Measurements from ENCODE around the gene MYL5.
"Not testable (repeated sequence)": the region's sequence is repeated elsewhere in the genome, so short reads cannot be mapped to it uniquely, and the experiment has no call there.

MYL5 gene, protein sequence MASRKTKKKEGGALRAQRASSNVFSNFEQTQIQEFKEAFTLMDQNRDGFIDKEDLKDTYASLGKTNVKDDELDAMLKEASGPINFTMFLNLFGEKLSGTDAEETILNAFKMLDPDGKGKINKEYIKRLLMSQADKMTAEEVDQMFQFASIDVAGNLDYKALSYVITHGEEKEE

DNA sequence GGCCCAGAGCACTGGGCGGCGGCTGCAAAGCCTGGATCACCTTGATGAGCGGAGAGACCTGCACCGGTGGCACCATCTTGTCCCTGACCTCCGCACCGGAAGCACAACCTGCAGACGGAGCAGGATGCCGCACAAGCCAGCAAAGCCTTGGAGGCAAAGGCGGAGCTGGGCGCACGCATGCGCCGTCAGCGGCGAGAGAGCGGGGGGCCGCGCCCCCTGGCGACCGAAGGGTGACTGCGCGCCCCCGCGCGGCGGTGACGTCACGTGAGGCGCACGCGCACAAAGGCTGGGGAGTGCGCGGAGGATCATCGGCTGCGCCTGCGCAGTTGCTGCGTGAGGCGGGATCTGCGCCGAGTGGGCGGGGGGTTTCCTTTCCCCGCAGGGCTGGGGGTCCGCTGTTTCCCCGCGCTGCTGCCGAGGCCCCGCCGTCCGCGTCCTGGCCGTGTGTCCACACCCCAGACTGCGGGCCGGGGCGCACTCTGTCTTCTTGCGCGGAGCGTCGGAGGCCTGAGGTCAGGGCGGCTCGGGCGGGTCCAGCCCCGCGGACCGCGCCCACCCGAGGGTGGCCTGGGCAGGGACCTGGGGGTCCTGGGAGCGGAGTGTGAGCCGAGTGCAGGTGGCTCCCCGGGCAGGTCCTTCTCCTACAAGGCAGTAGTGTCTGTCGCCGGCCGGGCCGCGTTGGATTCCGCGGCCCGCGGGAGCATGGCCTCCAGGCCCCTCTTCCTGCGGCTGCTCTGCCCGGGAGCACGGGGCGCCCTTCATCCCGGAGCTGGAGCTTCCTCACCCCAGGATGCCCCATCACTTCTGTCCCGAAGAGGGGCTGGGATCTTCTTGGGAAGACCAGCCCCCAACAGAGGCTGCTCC, at the start of gene MYL5, which contains the start of gene ATP5ME:
TSS of gene MYL5 (plus strand) at position 371 of the 864 bp plus-strand sequence. CDS start 3,485 bp downstream, outside the sequence.
TSS of gene ATP5ME (minus strand) at position 105 of the 864 bp plus-strand sequence. CDS start at position 76, 29 bp downstream.
- peak; percentile 65 for DNase-seq

GRCh38 chr4:624705-625590, 49.4 kb upstream of the MYL5 start, which contains the start of gene PDE6B:
TSS of gene PDE6B (plus strand) at chr4:625573. CDS start at chr4:625627, 54 bp downstream.
- DNase-seq: no peak

DNA sequence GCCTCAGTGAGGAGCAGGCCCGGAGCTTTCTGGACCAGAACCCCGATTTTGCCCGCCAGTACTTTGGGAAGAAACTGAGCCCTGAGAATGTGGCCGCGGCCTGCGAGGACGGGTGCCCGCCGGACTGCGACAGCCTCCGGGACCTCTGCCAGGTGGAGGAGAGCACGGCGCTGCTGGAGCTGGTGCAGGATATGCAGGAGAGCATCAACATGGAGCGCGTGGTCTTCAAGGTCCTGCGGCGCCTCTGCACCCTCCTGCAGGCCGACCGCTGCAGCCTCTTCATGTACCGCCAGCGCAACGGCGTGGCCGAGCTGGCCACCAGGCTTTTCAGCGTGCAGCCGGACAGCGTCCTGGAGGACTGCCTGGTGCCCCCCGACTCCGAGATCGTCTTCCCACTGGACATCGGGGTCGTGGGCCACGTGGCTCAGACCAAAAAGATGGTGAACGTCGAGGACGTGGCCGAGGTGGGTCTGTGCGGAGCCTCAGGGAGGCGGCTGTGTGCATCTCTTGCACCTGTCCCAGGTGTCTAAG, 48.6 kb upstream of the MYL5 start:
- no peak for DNase-seq

GRCh38 chr4:626201-627091, 47.9 kb upstream of the MYL5 start:
- no peak for DNase-seq

DNA sequence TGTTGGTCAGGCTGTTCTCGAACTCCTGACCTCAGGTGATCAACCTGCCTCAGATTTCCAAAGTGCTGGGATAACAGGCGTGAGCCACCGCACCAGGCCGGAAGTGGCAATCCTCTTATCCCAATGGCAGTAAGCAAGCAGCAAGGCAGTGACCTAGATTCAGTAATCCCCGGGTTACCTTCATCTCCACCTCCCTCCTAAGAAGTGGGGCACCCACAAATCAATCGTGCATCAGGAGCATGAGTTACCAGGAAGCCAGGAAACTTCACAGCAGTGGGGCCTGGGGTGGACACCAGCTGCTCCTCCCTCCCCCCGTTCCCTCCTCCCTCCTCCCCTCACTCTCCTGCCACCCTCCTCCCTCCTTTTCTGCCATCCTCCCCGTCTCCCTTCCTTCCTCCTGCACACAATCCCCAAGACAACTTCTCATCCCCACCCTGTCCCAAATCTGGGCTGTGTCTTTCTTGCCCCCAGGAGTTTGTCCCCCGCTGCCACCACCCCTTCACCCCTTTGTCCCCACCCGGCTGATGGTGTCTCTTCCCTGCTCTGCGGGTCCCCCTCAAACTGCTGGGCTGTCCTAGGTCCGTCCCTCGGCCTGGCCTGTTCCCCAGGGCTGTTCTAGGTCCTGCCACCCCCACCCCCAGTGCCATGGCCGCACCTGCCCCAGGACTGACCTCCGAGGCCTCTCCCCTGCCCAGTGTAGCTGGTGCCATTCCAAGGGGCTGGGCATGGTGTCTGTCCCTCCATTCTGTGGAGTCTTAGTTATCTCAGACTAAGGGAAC, 46.8 kb upstream of the MYL5 start:
- DNase-seq: no peak

DNA sequence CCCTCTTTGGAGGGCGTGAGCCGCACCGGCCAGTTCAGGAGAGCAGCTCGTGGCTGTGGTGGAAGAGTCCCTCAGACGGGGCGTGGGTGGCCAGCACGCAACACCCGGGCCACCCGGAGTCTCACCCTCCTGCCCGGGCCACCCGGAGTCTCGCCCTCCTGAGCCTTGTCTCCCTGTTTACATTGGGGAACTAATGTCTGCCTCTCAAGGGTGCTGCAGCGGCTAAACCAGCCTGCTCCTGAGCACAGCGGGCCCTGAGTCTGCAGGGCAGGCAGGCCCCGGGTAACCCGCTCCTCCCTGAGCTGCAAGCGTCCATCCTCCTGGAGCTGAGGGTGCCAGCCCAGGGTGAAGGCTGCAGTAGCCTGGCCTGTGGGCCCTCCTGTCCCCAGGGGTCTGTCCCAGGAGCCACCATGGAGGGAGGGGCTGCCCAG, 46.0 kb upstream of the MYL5 start:
- DNase-seq: no peak

DNA sequence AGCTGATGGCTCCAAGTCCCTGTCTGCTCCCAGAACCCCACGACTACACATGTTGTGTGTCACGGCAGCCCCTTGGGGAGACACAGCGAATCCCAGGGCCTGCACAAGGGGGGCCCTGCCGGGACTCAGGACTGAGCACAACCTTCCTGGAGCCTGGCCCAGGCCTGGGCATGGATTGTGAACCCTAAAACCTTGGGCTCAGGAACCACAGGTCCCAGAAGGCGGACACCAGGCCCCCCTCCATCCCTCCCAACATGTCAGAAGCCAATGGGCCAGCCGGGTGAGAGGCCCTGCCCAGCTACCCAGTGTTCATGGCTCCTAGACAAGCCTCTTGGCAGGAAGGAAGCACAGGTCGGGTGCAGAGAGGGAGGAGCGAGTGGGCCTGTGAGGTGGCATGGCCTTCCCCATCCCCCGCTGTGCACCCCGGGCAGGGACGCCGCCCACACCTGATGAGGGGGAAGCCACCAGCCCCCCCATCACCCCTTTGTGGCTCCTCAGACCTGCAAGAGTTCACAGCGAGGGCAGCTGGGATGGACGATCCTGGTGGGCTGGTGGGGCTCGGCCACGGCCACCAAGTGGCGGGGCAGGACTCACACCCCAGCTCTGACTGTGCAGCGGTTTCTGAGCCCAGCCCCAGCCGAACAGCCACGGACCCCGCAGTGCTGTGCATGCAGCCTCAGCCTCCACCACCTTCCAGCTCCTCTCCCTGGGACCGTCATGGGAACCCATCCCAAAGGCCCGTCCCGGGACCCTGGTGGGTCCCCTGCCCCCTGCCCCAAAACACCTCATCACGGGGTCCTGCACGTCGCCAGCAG, 45.3 kb upstream of the MYL5 start:
- DNase-seq: no peak

GRCh38 chr4:629636-629914, 44.8 kb upstream of the MYL5 start:
- DNase-seq: no peak

GRCh38 chr4:629915-630641, 44.3 kb upstream of the MYL5 start:
- no peak for DNase-seq

DNA sequence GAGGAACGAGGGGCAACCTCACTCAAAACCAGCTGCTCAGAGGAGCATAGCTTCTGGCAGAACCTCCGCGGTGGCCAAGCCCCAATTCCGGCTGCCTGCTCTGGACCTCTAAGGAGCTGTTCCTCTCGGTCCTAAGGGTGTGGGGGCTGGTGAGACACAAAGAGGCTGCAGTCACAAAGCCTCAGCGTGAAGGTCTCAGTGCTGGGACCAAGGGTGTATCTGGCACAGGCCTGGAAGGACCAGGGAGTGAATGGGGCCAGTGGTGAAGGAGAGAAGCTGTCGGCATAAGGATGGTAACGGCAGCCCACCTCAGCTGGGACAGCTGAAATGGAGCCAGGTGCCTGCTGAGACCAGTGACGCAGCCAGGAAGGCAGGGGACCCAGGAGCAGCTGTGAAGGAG, 43.7 kb upstream of the MYL5 start:
- no peak for DNase-seq

- no peak for DNase-seq
These were observed 42.0 kb upstream of the MYL5 start for GRCh38 chr4:632196-632790.

GRCh38 chr4:632926-633325, 41.4 kb upstream of the MYL5 start:
- DNase-seq: no peak

DNA sequence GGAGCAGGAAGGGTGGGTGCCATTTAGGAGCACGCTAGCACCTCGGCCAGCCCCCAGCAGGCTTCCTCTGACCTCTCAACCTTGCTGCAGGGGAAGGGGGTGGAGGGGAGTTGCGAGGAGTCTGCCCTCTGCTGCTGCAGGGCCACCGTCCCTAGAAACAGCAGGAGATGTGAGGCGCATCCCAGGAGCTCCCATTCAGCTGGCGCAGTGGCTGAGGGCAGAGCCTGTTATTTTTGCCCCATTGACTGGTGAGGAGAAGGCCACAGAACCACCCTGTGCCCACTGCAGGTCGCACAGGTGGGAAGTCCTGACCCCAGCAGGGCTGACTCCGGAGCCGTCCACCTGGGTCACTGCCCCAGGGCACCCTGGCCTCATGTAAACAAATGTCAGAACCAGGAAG, 40.9 kb upstream of the MYL5 start:
- DNase-seq: no peak

DNA sequence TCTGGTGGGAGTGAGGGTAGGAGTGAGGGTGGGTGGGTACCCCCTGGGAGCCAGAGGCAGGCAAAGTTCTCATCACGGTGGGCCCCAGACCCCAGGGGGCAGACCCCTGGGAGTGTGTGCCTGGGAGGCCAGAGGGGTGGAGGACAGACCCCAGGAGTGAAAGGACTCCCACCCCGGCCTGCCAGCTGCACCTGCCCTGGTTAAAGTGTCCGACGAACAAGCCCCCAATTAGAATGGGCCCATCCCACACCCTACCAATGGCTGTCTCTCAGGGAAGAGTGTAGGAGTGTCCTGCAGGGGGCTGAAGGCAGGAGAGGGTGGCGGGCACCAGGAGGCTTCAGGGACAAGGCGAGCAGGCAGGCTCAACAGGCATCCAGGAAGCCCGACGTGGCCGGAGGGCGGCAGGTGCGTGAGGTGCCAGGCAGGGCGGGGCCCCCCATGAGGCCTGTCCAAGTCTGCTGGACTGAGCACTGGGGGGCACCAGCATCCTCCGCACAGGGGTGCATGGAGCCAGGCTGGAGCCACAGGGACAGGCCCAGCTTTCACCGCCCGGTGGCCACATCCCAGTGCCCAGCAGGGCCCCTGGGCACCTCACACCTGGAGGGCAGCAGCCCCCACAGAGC, 40.3 kb upstream of the MYL5 start:
- no peak for DNase-seq

- DNase-seq: no peak
These were observed 39.8 kb upstream of the MYL5 start for GRCh38 chr4:634599-634985.

- DNase-seq: not testable (repeated sequence)
These were observed 39.1 kb upstream of the MYL5 start for GRCh38 chr4:635066-635835.

DNA sequence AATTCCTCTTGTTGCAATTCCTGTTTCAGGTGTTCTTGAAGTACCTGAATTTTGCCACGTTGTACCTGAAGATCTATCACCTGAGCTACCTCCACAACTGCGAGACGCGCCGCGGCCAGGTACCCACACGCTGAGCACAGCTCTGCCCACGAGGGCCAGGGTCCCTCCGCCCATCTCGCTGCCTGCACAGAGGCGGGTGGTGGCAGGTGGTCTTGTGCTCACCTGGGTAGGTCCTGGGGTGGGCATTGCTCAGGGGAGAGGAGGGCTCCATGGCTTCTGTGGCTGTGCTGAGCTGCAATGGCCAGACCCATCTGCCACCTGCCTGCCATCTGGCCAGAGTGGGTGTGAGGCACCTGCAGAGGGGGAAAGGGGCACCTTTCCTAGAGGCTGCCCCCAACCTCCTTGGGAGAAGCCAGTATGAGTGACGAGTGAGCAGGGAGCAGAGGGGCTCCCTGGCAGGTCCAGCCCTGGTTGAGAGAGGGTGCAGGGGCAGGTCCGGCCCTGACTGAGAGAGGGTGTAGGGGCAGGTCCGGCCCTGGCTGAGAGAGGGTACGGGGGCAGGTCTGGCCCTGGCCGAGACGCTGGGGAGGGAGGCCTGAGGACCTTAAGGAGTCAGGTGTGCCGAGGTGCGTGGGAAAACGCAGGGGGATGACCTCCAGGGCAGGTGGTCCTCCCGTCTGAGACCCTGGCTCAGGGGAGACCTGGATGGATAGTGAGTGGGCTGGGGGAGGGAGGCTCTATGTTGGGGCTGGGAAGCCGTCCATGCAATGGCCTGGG, 38.3 kb upstream of the MYL5 start:
- DNase-seq: no peak

Data from DMS79 (cell line).